ENCODE measurements around the gene TEX51. TPM values are rescaled to one million over a fixed set of nuclear protein-coding genes. Genes with fewer than 3 reads are reported as not detected.

Gene TEX51
- total RNA-seq, 6 donors from 2014 or later = not detected

DNA sequence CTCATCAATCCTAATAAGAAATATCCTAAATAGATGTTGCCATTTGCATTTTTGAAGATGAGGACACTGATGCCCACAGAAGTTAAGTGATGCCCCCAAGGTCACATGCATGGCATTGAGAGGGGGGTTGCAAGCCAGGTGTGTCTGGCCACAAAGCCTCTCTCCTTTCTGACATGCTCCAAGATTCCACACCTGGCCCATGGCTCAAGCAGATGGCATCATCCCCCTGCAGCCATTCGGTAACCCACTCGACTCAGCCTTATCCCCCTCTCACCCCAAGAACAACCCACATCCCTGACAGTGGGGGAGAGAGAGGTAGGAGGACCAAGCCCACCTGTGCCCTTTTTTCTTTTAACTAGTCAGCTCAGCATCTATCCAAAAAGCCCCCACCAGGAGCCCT lies 16.5 kb upstream of the TEX51 start:
- Histone ChIP-seq H3K9me3 (no peaks in the 10 kb centered on the region), H3K27me3 (no peaks in the 10 kb centered on the region), H3K4me1 (peaks cover 4 to 13% (median 9%) of the 10 kb centered on the region in 4 donors), H3K36me3 (no peaks in the 10 kb centered on the region), H3K4me3 (no peak overlapping the region), H3K27ac (no peak overlapping the region)
- 36 to 39% methylated on average over 2 of the region's 2 CpGs for WGBS, 2 donors
- TF ChIP-seq POLR2A (IDR thresholded peaks at IDR 0.05) = no peak
- no peak for TF ChIP-seq EP300 (IDR thresholded peaks at IDR 0.05)
- TF ChIP-seq, protein P1, sequence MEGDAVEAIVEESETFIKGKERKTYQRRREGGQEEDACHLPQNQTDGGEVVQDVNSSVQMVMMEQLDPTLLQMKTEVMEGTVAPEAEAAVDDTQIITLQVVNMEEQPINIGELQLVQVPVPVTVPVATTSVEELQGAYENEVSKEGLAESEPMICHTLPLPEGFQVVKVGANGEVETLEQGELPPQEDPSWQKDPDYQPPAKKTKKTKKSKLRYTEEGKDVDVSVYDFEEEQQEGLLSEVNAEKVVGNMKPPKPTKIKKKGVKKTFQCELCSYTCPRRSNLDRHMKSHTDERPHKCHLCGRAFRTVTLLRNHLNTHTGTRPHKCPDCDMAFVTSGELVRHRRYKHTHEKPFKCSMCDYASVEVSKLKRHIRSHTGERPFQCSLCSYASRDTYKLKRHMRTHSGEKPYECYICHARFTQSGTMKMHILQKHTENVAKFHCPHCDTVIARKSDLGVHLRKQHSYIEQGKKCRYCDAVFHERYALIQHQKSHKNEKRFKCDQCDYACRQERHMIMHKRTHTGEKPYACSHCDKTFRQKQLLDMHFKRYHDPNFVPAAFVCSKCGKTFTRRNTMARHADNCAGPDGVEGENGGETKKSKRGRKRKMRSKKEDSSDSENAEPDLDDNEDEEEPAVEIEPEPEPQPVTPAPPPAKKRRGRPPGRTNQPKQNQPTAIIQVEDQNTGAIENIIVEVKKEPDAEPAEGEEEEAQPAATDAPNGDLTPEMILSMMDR (IDR thresholded peaks at IDR 0.05) = no peak
- TF ChIP-seq POLR2AphosphoS5 (IDR thresholded peaks at IDR 0.05) = no peak
- DNase-seq = no peak
- no peak for ATAC-seq (ENCODE audit: low FRiP score in 2 of 2)

- Histone ChIP-seq H3K27me3 (no peaks in the 10 kb centered on the region), H3K4me3 (no peak overlapping the region), H3K9me3 (no peaks in the 10 kb centered on the region), H3K27ac (no peak overlapping the region), H3K4me1 (peaks cover 4 to 13% (median 9%) of the 10 kb centered on the region in 4 donors), H3K36me3 (no peaks in the 10 kb centered on the region)
- DNase-seq (no peak), ATAC-seq (ENCODE audit: low FRiP score in 2 of 2) (no peak)
- TF ChIP-seq POLR2A (IDR thresholded peaks at IDR 0.05) (no peak), POLR2AphosphoS5 (IDR thresholded peaks at IDR 0.05) (no peak), EP300 (IDR thresholded peaks at IDR 0.05) (no peak)
- TF ChIP-seq, protein P1 (IDR thresholded peaks at IDR 0.05) = no peak
- WGBS, 2 donors = 86 to 87% methylated on average over 4 to 7 of the region's 7 CpGs
These were observed 15.7 kb upstream of the TEX51 start for GRCh38 chr2:126882736-126883665.

- Histone ChIP-seq H3K4me1 (peaks cover 4 to 13% (median 9%) of the 10 kb centered on the region in 4 donors), H3K27ac (no peak overlapping the region), H3K4me3 (no peak overlapping the region), H3K27me3 (no peaks in the 10 kb centered on the region), H3K36me3 (no peaks in the 10 kb centered on the region), H3K9me3 (no peaks in the 10 kb centered on the region)
- ATAC-seq (ENCODE audit: low FRiP score in 2 of 2) (no peak), DNase-seq (no peak)
- 88% methylated on average over 2 to 6 of the region's 6 CpGs for whole genome bisulfite sequencing, 2 donors
- TF ChIP-seq POLR2A (IDR thresholded peaks at IDR 0.05) (no peak), POLR2AphosphoS5 (IDR thresholded peaks at IDR 0.05) (no peak), EP300 (IDR thresholded peaks at IDR 0.05) (no peak)
- TF ChIP-seq, protein P1 (IDR thresholded peaks at IDR 0.05) = no peak
These were observed 15.0 kb upstream of the TEX51 start for GRCh38 chr2:126883666-126884040.

- WGBS, 2 donors = 79 to 87% methylated on average over 13 to 21 of the region's 21 CpGs
- Histone ChIP-seq H3K27ac (no peak overlapping the region), H3K9me3 (no peaks in the 10 kb centered on the region), H3K27me3 (no peaks in the 10 kb centered on the region), H3K36me3 (no peaks in the 10 kb centered on the region), H3K4me1 (peaks cover 4 to 13% (median 9%) of the 10 kb centered on the region in 4 donors), H3K4me3 (no peak overlapping the region)
- DNase-seq = no peak
- ATAC-seq (ENCODE audit: low FRiP score in 2 of 2) = no peak
- TF ChIP-seq POLR2AphosphoS5 (IDR thresholded peaks at IDR 0.05) (no peak), POLR2A (IDR thresholded peaks at IDR 0.05) (no peak), EP300 (IDR thresholded peaks at IDR 0.05) (no peak)
- TF ChIP-seq, protein P1 (IDR thresholded peaks at IDR 0.05) = no peak
These were observed 13.6 kb upstream of the TEX51 start for GRCh38 chr2:126884861-126885750.

Measured in upper lobe of left lung (tissue), 6 donors.